ENCODE results near the gene PFKFB4.

- TF ChIP-seq SUZ12 (IDR thresholded peaks at IDR 0.05) (no peak), LEF1 (IDR thresholded peaks at IDR 0.05; ENCODE audit: borderline replicate concordance) (no peak), FOXM1 (IDR thresholded peaks at IDR 0.05; ENCODE audit: borderline replicate concordance) (no peak), FOXA1 (IDR thresholded peaks at IDR 0.05) (no peak), FOXK2 (IDR thresholded peaks at IDR 0.05) (no peak), ZNF384 (IDR thresholded peaks at IDR 0.05) (no peak), SP1 (IDR thresholded peaks at IDR 0.05) (no peak), TARDBP (IDR thresholded peaks at IDR 0.05) (no peak), HDGF (IDR thresholded peaks at IDR 0.05; ENCODE audit: borderline replicate concordance) (no peak)
These were observed 12.8 kb upstream of the PFKFB4 start for GRCh38 chr3:48569400-48569799.
